K562 (cell line): ENCODE data around the gene MRTFB. TPM values are rescaled to one million over a fixed set of nuclear protein-coding genes. Genes with fewer than 3 reads are reported as not detected.

Source experiments
- ATAC-seq: fragments of 200-7000 bp; cut with Tn5 transposase; 3 replicates; pipeline ENCODE4 v1.9.1; 2020; ENCODE audit warnings: moderate library complexity
- BruUV-seq: library from RNA; stranded (reverse); fragments of 400-500 nt; replicated peaks from 2 replicates; lab custom pipeline; 2021; lab: Mats Ljungman, UMichigan
- CTCF ChIA-PET: fragments of 300-600 bp; formaldehyde crosslinking; extraction: SDS; loops from one replicate; lab custom pipeline; 2021; ENCODE audit warnings: low intra/inter-chr PET ratio; lab: Yijun Ruan, JAX
- POLR2A ChIA-PET: fragments of 300-600, 350-650 bp; sonication (Branson Sonifier 250); formaldehyde crosslinking; extraction: SDS; loops from one replicate; lab custom pipeline; 2021; ENCODE audit warnings: antibody characterized with exemption, inconsistent platforms; lab: Yijun Ruan, JAX
- DNase-seq, 4 experiments: peaks; one replicate each; pipeline versions ENCODE4 v3.0.0 to v3.0.0-alpha.2; 2011 to 2018; ENCODE audit warnings: low spot score in 3 of 4, mixed read lengths in 3 of 4; ENCODE audit errors: extremely low read depth in 1 of 4
- FAIRE-seq: peaks from 2 replicates; lab custom pipeline; 2011; peaks lifted over from hg19 to GRCh38; lab: Jason Lieb, UNC
- H2AFZ ChIP-seq: 2 replicates; pipeline ENCODE4 v1.6.0; 2011; ENCODE audit warnings: low read depth, low read length, control low read depth, inconsistent platforms
- H3K27ac ChIP-seq: fragments of 200-600 bp; 3 replicates; pipeline ENCODE4 v1.8.0; 2011; ENCODE audit warnings: low read depth, mild to moderate bottlenecking, control low read depth, inconsistent platforms, low read length, moderate library complexity, mixed read lengths; ENCODE audit errors: extremely low read depth
- H3K27me3 ChIP-seq, 2 experiments: fragments of 300-600 bp in 1 of 2; 2 replicates in 1 of 2; 3 replicates in 1 of 2; pipeline versions ENCODE4 v1.6.0 to v1.8.0; 2011; ENCODE audit warnings: inconsistent platforms in 2 of 2, low read length in 2 of 2, mild to moderate bottlenecking in 1 of 2, mixed read lengths in 1 of 2, moderate library complexity in 1 of 2; ENCODE audit not compliant: control insufficient read depth in 2 of 2, insufficient read depth in 2 of 2
- H3K36me3 ChIP-seq: fragments of 300-600 bp; 3 replicates; pipeline ENCODE4 v1.8.0; 2011; ENCODE audit warnings: mild to moderate bottlenecking, low read length, inconsistent platforms; ENCODE audit not compliant: control insufficient read depth, insufficient read depth
- H3K4me1 ChIP-seq, 2 experiments: fragments of 200-600 bp in 1 of 2; replicated peaks in 1 of 2; 2 replicates in 1 of 2; 3 replicates in 1 of 2; pipeline versions ENCODE4 v1.5.1 to v1.8.0; 2011; ENCODE audit warnings: inconsistent platforms in 2 of 2, low read length in 2 of 2, mild to moderate bottlenecking in 1 of 2, mixed read lengths in 1 of 2, moderate library complexity in 1 of 2; ENCODE audit not compliant: control insufficient read depth in 2 of 2, insufficient read depth in 2 of 2
- H3K4me2 ChIP-seq: 2 replicates; pipeline ENCODE4 v1.6.1; 2011; ENCODE audit warnings: low read length, control low read depth, inconsistent platforms, mixed read lengths; ENCODE audit not compliant: insufficient read depth
- H3K4me3 ChIP-seq: fragments of 200-600 bp; sonication (generic), shearing (Covaris generic); 2 replicates; pipeline ENCODE4 v1.5.1; 2016; ENCODE audit warnings: control low read depth, inconsistent platforms
- H3K79me2 ChIP-seq: fragments of 200-600 bp; 3 replicates; pipeline ENCODE4 v1.8.0; 2011; ENCODE audit warnings: low read length, inconsistent platforms; ENCODE audit not compliant: control insufficient read depth, insufficient read depth
- H3K9ac ChIP-seq, 2 experiments: 2 replicates each; pipeline versions ENCODE4 v1.6.0 to v1.6.1; 2011; ENCODE audit warnings: low read depth in 2 of 2, low read length in 2 of 2, control low read depth in 1 of 2, inconsistent platforms in 1 of 2, mild to moderate bottlenecking in 1 of 2, mixed read lengths in 1 of 2; ENCODE audit not compliant: insufficient read depth in 1 of 2
- H3K9me1 ChIP-seq: one replicate; pipeline ENCODE4 v1.6.0; 2011; ENCODE audit warnings: inconsistent platforms, mild to moderate bottlenecking, low read length, moderate library complexity; ENCODE audit not compliant: control insufficient read depth, insufficient read depth
- H3K9me3 ChIP-seq: replicated peaks from 2 replicates; pipeline ENCODE4 v1.5.1; 2011; ENCODE audit warnings: low read depth, low read length, inconsistent platforms; ENCODE audit not compliant: control insufficient read depth, insufficient read depth
- H4K20me1 ChIP-seq: replicated peaks from 2 replicates; pipeline ENCODE4 v1.6.1; 2011; ENCODE audit warnings: low read length, inconsistent platforms, mixed read lengths; ENCODE audit not compliant: control insufficient read depth, insufficient read depth
- ASH1L ChIP-seq: fragments of 450-650 bp; IDR thresholded peaks from 2 replicates; pipeline ENCODE4 v1.6.1; 2018; ENCODE audit warnings: borderline replicate concordance, mild to moderate bottlenecking, low read depth; ENCODE audit not compliant: partially characterized antibody
- HNRNPH1 ChIP-seq: fragments of 200-400 bp; formaldehyde crosslinking; optimal IDR thresholded peaks from 2 replicates; pipeline ENCODE3; 2017; ENCODE audit warnings: low read depth, mild to moderate bottlenecking, low read length, moderate library complexity
- PHTF2 ChIP-seq: fragments of 250-450 bp; sonication (Bioruptor Pico); IDR thresholded peaks from 2 replicates; pipeline ENCODE4 v1.5.0; 2021; ENCODE audit warnings: mild to moderate bottlenecking
- RBM14 ChIP-seq: fragments of 200-400 bp; formaldehyde crosslinking; IDR thresholded peaks from 2 replicates; pipeline ENCODE4 v1.6.1; 2018; ENCODE audit warnings: low read depth, mild to moderate bottlenecking, low read length, moderate library complexity, borderline replicate concordance; ENCODE audit not compliant: insufficient read depth
- TFAP4 ChIP-seq: sonication (generic); formaldehyde crosslinking; IDR thresholded peaks from 2 replicates; pipeline ENCODE4 v1.8.0; 2022; ENCODE audit warnings: missing genetic modification reagents, mild to moderate bottlenecking, moderate library complexity, borderline replicate concordance
- WGBS: fragments of 100-300 bp; shearing (Covaris generic); methylation state at CpG from one replicate; pipeline ENCODE4 v1.1.6; 2016; ENCODE audit warnings: low coverage, mixed read lengths; ENCODE audit not compliant: insufficient coverage; ENCODE audit errors: missing lambda C conversion rate; 5-methylcytosine and 5-hydroxymethylcytosine counted together
- in situ Hi-C: fragments of 300-500 bp; cut with MboI; formaldehyde crosslinking; loops from 4 replicates; pipeline ENCODE4 v1.15.0; 2018; ENCODE audit warnings: inconsistent platforms, mixed read lengths
- intact Hi-C: fragments of 100-400 bp; cut with micrococcal nuclease; formaldehyde crosslinking; loops from 2 replicates; pipeline ENCODE4 v1.14.2; 2022
- polyA plus RNA-seq, 8 experiments: library from polyadenylated mRNA; depleted of rRNA in 4 of 8; stranded (reverse) in 5 of 8; unstranded in 3 of 8; fragments of >200 nt; fragmentation: Nextera tagmentation in 2 of 8; fragmentation: Illumina TruSeq in 1 of 8; extraction: Ambion mirVana in 2 of 8; extraction: Trizol in 1 of 8; gene quantifications; 2 replicates each; pipeline versions ENCODE4 v1.2.1 to v1.2.3, GENCODE V29; 2011 to 2014; ENCODE audit warnings: inconsistent platforms in 1 of 8, missing spikeins in 1 of 8
- total RNA-seq, 7 experiments: library from RNA; depleted of rRNA in 6 of 7; stranded (reverse); fragments of >200 nt in 6 of 7; fragmentation: Illumina TruSeq in 2 of 7; extraction: Trizol in 2 of 7; gene quantifications; 2 replicates each; pipeline versions ENCODE4 v1.2.1 to v1.2.3, GENCODE V29; 2011 to 2021; ENCODE audit warnings: low replicate concordance in 1 of 7
- TF ChIP-seq, protein P1 (sequence below): fragments of 450-650 bp; IDR thresholded peaks from 2 replicates; pipeline ENCODE4 v1.7.0; 2016; ENCODE audit warnings: borderline replicate concordance

The MRTFB gene
- total and polyA plus RNA-seq, 9 of the 15 experiments (the other 6 are each of a cell fraction or from before 2014, with no cell fraction given) = 2.2 to 12.7 (median 7.0) TPM

GRCh38 chr16:14133907-14134306 lies 62.8 kb downstream of the MRTFB start:
- Histone ChIP-seq H3K27me3 (no peaks in the 10 kb centered on the region), H3K27ac (no peak overlapping the region), H3K36me3 (no peaks in the 10 kb centered on the region; the same call in 2 of the 3 replicates), H3K9me1 (no peaks in the 10 kb centered on the region), H4K20me1 (no peaks in the 10 kb centered on the region), H3K9ac (no peak overlapping the region), H3K9me3 (peaks cover 3% of the 10 kb centered on the region; the same call in 1 of the 2 replicates)
- BruUV-seq = no TSS peak
- intact Hi-C loops = no loop called here
- 69% methylated on average over 1 of the region's 1 CpG for WGBS
- ChIA-PET POLR2A (interaction anchor here (1.5 kb wide), 1 partner anchor 8 kb away, joined by 3 read pairs; no protein-coding TSS in a partner anchor), CTCF (no interaction called here)
- no peak for FAIRE-seq
- TF ChIP-seq RBM14 (no peak), TFAP4 (CRISPR knock-in tag) (no peak), HNRNPH1 (no peak), PHTF2 (CRISPR knock-in tag) (no peak), ASH1L (no peak)
- TF ChIP-seq, protein P1, sequence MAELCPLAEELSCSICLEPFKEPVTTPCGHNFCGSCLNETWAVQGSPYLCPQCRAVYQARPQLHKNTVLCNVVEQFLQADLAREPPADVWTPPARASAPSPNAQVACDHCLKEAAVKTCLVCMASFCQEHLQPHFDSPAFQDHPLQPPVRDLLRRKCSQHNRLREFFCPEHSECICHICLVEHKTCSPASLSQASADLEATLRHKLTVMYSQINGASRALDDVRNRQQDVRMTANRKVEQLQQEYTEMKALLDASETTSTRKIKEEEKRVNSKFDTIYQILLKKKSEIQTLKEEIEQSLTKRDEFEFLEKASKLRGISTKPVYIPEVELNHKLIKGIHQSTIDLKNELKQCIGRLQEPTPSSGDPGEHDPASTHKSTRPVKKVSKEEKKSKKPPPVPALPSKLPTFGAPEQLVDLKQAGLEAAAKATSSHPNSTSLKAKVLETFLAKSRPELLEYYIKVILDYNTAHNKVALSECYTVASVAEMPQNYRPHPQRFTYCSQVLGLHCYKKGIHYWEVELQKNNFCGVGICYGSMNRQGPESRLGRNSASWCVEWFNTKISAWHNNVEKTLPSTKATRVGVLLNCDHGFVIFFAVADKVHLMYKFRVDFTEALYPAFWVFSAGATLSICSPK = no peak
- TF ChIP-seq, all 486 proteins: peak for 0
- H2AFZ ChIP-seq = no peak overlapping the region
- peaks cover 14% of the 10 kb centered on the region; the same call in 2 of the 3 replicates for H3K79me2 ChIP-seq
- ATAC-seq = no peak
- DNase-seq = no peak
- in situ Hi-C loops = no loop called here
- H3K4me3 ChIP-seq = no peak overlapping the region
- H3K4me2 ChIP-seq = no peak overlapping the region
- H3K4me1 ChIP-seq = peaks cover 0 to 5% of the 10 kb centered on the region in 2 experiments; a peak in 2 of 5 replicates
